ENCODE data around the gene TSEN15. TPM values are rescaled to one million over a fixed set of nuclear protein-coding genes. Genes with fewer than 3 reads are reported as not detected.

The TSEN15 gene
- total and polyA plus RNA-seq, 10 of the 15 experiments (the other 5 are each of a cell fraction or from before 2014, with no cell fraction given), result 21.1 to 136 (median 70.2) TPM

GRCh38 chr1:184062640-184063286 lies 11.2 kb downstream of the TSEN15 start:
- ChIA-PET POLR2A (interaction anchor here (0.6 kb wide), 1 partner anchor 12 kb away, joined by 3 read pairs; the partner anchor contains the start of gene TSEN15), SMC1A (ENCODE audit: uncharacterized antibody, unreplicated experiment) (interaction anchor here (0.5 to 1.7 kb wide), 7 partner anchors 11 to 832 kb away, joined by 3 to 4 read pairs (median 4); partner anchors contain the start of gene TSEN15), CTCF (interaction anchor here (0.5 to 1.7 kb wide), 5 partner anchors 10 to 727 kb away, joined by 3 to 8 read pairs (median 4); no protein-coding TSS in a partner anchor), RAD21 (ENCODE audit: unreplicated experiment) (interaction anchor here (1.2 to 1.4 kb wide), 3 partner anchors 11 to 119 kb away, joined by 3 to 5 read pairs (median 3); partner anchors contain the start of gene TSEN15)
- Histone ChIP-seq H3K4me2 (ENCODE audit: control insufficient read depth, insufficient read depth) (no peak overlapping the region), H3K4me1 (ENCODE audit: control insufficient read depth, insufficient read depth, low read length) (no peaks in the 10 kb centered on the region), H3K27ac (ENCODE audit: control insufficient read depth, insufficient read depth) (no peak overlapping the region), H4K20me1 (ENCODE audit: control insufficient read depth, insufficient read depth) (no peaks in the 10 kb centered on the region), H3K27me3 (replicated peaks in 1 of 2; ENCODE audit: control insufficient read depth in 2 of 2, insufficient read depth in 2 of 2, low read length in 1 of 2) (no peaks in the 10 kb centered on the region), H2AFZ (ENCODE audit: control insufficient read depth, low read depth, low read length) (no peak overlapping the region), H3K36me3 (ENCODE audit: control insufficient read depth in 2 of 2, insufficient read depth in 2 of 2, low read length in 1 of 2) (peaks cover 0 to 6% of the 10 kb centered on the region in 2 experiments; a peak in 1 of 4 replicates), H3K4me3 (no peak overlapping the region), H3K9me3 (replicated peaks; ENCODE audit: control insufficient read depth, insufficient read depth, low read length) (no peaks in the 10 kb centered on the region; the same call in 1 of the 3 replicates), H3K79me2 (ENCODE audit: control insufficient read depth, insufficient read depth, low read length) (no peaks in the 10 kb centered on the region), H3K9ac (ENCODE audit: control insufficient read depth, insufficient read depth, low read length) (no peak overlapping the region)
- DNase-seq (ENCODE audit: low read depth, low spot score) (no peak), FAIRE-seq (no peak), ATAC-seq (no peak)
- intact Hi-C loops (cut with micrococcal nuclease; ENCODE audit: unreplicated experiment) (no loop called here), in situ Hi-C loops (cut with MboI) (no loop called here)
- BruUV-seq (replicated peaks), result no TSS peak
- TF ChIP-seq PAX8 (IDR thresholded peaks at IDR 0.05), result no peak
- no peak for TF ChIP-seq BCLAF1 (IDR thresholded peaks at IDR 0.05)
- no peak for TF ChIP-seq RAD51 (IDR thresholded peaks at IDR 0.05)
- TF ChIP-seq ZBED1 (IDR thresholded peaks at IDR 0.05; ENCODE audit: borderline replicate concordance), result no peak
- TF ChIP-seq POLR2A (IDR thresholded peaks at IDR 0.05; ENCODE audit: low read depth, low read length), result no peak
- TF ChIP-seq BRCA1 (IDR thresholded peaks at IDR 0.05; ENCODE audit: low read depth, low read length), result no peak
- TF ChIP-seq HDAC6 (IDR thresholded peaks at IDR 0.05; ENCODE audit: unreplicated experiment), result no peak
- TF ChIP-seq RAD21 (IDR thresholded peaks at IDR 0.05; ENCODE audit: insufficient read depth, low read depth, low read length), result no peak
- 95% methylated on average over 3 of the region's 3 CpGs for WGBS (ENCODE audit: insufficient coverage, insufficient replicate concordance, low lambda C conversion rate, missing lambda C conversion rate)
